ENCODE measurements around the gene COL9A3.

- TF ChIP-seq, protein P1, sequence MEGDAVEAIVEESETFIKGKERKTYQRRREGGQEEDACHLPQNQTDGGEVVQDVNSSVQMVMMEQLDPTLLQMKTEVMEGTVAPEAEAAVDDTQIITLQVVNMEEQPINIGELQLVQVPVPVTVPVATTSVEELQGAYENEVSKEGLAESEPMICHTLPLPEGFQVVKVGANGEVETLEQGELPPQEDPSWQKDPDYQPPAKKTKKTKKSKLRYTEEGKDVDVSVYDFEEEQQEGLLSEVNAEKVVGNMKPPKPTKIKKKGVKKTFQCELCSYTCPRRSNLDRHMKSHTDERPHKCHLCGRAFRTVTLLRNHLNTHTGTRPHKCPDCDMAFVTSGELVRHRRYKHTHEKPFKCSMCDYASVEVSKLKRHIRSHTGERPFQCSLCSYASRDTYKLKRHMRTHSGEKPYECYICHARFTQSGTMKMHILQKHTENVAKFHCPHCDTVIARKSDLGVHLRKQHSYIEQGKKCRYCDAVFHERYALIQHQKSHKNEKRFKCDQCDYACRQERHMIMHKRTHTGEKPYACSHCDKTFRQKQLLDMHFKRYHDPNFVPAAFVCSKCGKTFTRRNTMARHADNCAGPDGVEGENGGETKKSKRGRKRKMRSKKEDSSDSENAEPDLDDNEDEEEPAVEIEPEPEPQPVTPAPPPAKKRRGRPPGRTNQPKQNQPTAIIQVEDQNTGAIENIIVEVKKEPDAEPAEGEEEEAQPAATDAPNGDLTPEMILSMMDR (IDR thresholded peaks at IDR 0.05), result peak in 4 of 6 experiments; percentile 15 to 41 (median 34)
- no peak for TF ChIP-seq POLR2A (IDR thresholded peaks at IDR 0.05)
Measured at GRCh38 chr20:62822788-62823651, 6.2 kb downstream of the COL9A3 start.
